Fibroblast of gingiva (primary cell): Measurements from ENCODE around the gene PDAP1.
"Not testable (repeated sequence)": the region's sequence is repeated elsewhere in the genome, so short reads cannot be mapped to it uniquely, and the experiment has no call there.

Source experiments
- DNase-seq: peaks from one replicate; pipeline ENCODE4 v3.0.0-alpha.2; 2011; ENCODE audit warnings: low read depth

Gene PDAP1, protein sequence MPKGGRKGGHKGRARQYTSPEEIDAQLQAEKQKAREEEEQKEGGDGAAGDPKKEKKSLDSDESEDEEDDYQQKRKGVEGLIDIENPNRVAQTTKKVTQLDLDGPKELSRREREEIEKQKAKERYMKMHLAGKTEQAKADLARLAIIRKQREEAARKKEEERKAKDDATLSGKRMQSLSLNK

DNA sequence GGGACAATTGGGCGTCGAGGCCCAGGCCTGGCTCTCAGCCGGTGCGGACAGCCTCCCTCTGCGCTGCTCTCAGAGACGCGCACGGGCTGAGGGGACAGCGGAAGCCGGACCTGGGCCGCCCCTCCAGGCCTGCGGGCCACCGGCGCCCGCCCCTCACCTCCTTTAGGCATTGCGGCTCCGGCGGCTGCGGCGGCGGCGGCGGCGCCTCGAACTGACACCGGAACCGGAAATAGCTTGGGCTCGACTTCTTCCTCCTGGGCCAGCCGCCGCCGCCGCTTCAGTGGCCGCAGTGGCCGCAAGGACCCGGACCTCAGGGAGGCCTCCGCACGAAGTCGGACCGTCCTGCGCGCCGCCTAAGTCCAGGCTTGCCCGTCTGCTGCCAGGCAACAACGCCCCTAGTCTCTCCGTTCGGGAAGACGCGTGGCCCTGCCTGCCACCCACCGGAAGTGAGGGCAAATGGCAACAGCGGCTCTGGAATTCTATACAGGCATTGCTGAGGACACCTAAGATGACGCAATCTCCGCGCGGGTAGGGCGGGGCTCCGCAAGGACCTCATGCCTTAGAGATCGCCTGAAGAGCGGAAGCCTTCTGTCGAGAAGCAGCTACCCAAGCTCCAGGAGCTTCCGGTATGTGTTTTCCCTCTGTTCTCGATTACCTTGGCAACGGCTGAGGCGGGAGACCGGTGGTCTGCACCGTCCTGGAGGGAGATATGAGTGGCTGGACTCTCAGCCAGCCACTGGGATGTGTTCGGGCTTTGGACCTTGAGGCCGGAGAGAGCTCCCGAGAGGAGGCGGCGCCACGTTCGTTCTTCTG lies at the start of gene PDAP1, which contains the start of gene BUD31:
PDAP1 (minus strand) TSS at position 219 of the 813 bp plus-strand sequence; CDS start at position 170, 49 bp downstream.
BUD31 (plus strand) TSS at position 591 of the 813 bp plus-strand sequence. CDS start 2,124 bp downstream, outside the sequence.
- peak; percentile 95 for DNase-seq

DNA sequence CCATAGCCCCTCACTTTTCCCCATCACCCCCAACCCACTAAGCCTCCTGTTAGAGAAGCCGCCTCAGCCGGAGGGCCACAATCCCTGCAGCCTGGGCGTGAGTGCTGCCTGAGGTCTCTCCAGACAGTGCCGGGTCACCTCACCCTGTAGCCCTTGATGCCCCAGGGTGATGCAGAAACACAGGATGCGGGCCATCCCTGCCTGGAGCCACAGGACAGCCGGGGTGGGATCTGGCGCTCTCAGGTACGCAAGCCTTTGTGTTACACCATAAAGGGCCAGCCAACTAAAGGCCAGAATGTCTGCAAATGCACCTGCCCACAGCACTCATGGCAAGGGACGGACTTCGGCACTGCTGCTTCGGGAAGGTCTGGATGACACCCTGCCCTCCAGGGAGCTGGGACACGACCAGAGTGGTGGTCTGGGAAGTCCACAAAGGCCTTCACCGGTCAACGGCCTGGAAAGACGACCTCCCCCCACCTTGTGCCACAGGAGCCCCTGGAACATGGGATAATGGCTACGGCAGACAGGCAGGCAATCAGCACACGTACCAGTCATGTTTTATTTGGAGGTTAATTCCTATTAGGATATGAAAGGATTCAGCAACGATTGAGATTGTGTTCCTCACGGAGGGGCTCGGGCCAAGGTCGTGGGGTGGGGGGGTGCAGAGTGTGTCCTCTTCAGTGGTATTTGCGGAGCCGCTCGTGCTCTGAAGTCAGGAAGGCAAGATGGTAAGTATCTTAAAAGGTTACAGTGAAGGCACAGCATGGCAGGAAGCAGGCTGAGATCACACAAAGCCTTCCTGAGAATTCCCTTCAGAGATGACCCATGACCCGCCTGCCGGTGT lies 49.5 kb upstream of the PDAP1 start:
- DNase-seq: no peak

DNA sequence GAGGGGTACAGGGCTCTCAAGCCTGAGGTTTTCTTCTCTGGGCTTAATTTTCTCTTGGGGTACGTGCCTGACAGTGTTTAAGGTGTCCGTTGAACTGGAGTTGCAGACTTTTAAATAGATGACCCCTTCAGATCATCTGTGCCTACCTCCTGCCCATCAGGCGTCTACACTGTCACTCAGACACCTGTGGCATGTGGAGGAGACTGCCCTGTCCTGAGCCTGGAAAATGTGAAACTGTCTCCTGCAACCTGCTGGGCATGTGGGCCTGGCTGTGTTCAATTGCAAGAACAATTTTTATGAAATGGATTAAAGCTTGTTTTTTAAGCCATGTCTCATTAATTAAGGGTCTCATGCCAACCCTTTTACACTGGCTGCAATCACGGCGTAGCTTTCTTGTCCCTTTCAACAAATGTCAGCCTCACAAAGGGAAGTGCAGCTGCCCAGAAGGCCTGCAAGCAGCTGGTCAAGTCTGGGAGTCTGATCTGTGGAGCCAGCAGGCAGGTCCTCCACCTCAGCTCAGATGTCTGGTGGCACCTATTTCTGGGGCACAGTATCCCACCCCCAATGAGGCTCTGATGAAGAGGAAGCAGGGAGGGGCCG lies 48.8 kb upstream of the PDAP1 start:
- DNase-seq: no peak

DNA sequence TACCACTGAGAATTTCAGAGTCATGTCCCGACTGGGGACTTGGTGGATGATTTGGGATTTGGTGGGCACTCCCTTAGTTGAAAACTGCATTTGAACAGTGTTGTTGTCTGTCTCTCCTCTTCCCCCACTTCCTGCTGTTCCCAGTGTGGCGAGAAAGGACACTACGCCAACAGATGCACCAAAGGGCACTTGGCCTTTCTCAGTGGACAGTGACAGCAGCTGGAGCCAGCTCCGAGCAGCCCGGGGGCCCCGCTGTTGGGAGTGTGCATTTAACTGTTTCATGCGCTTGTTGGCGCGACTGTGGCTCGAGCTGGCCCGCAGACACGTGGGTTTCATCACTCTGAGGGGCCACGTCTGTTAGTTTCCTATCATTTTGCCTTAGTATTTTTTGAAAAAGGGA lies 47.9 kb upstream of the PDAP1 start:
- no peak for DNase-seq

DNA sequence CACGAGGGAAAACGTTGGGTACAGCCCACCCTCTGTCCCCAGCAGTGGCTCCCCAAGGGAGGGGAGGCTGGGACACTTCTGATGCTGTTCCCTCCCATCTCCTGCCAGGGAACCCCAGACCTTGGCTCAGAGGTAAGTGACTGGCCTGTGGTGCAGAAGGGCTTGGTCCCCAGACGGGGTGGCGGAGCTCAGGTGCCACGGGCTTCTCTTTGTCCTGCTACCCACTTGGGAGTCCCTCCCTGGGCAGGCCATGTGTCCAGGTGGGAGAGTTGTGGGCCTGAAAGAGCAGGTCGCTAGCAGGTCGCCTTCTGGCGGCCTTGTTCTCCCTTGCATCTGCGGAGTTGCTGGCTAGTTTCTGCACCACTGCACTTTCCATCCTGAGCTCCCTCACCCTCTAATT lies 47.5 kb upstream of the PDAP1 start:
- DNase-seq: no peak

DNA sequence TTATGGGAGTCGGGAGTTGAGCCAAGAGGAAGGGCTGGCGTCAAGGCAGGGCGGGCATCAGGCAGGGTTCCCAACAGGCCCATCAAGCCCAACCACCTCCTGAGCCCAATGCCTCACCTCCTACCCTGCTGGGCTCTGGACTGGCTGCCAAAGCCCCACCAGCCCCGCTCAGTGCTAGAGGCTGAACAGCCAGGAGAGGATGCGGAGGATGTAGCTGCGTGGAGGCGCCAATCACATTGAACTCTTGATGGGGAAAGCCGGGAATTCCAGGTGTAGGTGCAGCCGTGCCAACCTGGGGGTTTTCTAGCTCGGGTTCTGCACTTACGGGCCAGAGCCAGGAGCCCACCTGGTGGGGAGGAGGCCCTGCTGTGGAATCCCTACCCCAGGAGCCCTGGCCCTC lies 44.7 kb upstream of the PDAP1 start:
- DNase-seq: no peak

DNA sequence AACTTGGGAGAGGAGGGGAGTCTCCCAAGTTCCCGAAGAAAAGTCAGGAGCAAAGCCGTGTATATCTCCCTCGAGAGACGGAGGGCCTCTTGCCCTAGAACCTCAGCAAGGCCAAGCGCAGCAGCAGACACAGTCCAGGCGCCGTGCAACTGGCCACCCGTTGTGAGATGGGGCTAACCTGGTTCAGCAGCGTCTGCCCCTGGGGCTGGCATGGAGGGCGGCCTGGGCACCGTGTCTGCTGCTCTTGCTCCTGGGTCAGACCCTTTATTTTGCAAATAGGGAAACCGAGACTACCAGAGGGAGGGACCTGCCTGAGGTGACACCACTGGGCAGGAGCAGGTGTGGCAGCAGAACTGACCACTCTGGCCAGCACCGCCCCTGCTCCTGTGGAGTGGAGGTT lies 44.1 kb upstream of the PDAP1 start:
- no peak for DNase-seq

DNA sequence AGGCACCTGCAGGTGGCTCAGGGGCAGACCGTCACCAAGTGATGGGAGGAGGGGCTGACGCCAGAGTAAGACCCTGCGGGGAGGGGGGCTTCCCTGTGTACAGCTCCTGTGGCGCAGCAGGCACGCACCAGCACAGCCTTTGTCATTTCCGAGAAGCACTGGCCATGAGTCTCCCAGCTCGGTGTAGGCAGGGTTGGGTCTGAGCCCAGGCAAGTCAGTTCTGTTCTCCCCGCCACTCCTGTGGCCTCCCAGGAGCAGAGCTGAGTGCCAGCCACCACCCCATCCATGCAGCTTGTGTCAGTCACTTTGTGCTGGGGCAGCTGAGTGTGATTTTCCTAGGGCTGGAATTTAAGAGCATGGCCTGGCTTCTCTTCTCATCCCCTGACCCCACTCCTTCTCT lies 43.5 kb upstream of the PDAP1 start:
- DNase-seq: no peak

DNA sequence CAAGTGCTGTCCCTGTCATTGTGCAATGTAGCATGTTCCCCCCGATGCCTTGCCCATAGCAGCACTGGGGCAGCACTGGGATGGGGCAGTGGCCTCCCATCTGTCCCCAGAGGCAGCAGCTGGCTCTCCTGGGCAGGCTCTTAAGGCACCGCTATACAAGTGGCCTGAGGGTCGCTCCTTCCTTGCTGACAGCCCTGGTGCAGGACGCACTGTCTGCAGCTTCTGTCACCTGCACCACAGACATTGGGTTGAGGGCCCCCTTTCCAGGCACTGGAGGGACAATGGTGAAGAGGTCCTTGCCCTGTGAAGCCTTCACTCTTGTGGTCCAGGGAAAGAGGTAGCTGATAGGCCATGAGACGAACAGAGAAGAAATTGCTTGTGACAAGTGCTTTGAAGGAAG lies 40.9 kb upstream of the PDAP1 start:
- DNase-seq: no peak

DNA sequence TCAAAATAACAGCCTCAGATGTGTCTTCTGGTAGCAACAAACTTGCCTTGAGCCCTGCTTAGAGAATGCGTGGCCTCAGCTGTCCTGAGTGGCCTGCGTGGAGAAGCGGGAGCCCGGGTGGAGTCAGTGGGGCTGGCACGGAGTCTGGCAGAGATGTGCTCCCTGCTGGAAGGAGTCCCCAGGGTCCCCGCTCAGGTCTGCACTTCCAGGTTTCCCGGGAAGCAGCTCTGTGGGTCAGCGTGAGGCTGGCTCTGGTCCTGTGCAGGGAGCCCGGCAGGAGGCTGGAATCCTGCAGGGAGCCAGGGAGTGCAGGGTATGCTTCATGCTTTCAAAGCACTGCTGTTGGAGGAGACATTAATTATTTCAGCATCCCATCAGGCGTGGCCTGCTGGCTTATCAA lies 40.5 kb upstream of the PDAP1 start:
- DNase-seq: no peak

DNA sequence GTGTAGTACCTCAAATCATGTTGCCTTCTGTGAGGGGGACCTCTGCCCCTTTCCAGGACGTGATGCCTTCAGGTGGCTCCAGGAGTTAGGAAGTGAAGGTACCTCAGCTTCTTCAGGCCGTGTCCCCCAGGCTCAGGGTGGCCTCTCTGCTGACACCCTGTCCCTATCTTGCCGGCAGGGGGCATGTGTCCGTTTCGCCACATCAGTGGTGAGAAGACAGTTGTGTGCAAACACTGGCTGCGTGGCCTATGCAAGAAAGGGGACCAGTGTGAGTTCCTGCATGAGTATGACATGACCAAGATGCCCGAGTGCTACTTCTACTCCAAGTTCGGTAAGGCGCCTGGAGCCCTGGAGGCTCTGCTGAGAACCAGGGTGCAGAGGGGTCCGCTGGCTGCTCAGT lies 39.5 kb upstream of the PDAP1 start:
- DNase-seq: no peak

DNA sequence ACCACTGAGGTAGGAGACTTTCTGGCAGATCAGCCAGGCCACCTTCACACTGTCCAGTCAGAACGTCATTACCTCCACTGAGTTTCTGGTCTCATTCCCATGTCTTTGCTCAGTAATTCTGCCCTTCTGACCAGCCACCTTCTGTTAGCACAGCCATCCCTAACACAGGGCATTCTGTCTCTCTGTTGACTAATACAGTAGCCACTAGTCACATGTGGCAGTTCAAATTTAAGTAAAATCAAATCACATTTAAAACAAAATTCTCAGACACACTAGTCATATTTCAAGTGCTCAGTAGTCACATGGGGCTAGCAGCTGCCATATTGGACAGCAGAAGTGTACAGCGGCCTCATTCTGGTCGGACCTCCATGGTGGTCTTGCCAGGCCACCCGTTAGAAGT lies 37.7 kb upstream of the PDAP1 start:
- DNase-seq: no peak

DNA sequence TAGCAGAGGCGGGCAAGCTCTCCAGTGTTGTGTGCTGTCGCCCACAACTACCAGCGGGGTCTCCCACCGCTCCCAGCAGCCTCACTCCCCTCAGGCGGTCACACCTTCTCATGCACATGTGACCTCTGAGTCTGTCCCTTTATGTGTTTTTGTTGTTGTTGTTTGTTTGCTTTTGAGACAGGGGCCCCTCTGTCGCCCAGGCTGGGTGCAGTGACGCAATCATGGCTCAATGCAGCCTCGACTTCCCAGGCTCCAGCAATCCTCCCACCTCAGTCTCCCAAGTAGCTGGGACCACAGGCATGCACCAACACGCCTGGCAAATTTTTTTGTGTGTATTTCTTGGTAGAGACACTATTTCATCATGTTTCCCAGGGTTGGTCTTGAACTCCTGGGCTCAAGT lies 31.8 kb upstream of the PDAP1 start:
- no peak for DNase-seq

DNA sequence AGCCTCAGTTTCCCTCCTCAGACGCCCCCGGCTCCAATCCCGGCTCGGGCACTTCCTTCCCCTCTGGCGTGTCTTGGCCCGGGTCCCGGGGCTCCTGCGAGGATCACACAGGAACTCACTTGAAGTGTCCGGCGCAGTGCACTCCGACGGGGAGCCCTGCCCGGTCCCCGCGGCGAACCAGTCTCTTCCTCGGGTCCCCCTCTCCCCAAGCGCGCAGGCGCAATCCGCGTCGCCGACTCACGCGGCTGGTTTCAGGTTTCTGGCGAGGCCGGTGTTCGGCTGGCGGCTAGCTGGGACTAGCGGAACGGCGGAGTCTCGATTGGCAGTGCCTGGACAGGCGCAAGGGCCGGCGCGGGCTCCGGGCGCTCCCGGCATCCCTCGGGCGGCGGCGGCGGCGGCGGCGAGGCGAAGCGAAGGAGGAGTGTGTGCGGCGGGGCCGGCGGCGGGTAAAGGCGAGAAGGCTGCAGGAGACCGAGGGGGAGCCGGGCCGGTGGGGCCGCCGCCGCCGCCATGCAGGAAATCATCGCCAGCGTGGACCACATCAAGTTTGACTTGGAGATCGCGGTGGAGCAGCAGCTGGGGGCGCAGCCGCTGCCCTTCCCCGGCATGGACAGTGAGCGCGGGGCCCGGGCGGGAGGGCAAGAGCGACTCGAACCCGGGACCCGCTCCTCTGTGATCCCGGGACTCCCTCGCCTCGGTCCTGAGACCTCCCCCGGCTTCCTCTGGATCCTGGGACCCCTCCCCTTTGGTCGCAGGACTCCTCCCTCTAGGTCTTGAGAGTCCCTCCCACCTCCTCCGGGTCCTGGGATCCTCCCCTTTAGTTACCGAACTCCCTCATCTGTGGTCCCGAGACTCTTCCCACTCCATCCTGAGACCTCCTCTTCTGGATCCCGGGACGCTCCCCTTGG lies 30.4 kb upstream of the PDAP1 start, which contains the start of the genes CPSF4 and PTCD1:
CPSF4 (plus strand) TSS at position 371 of the 908 bp plus-strand sequence; CDS start at position 511, 140 bp downstream.
PTCD1 (minus strand) TSS at position 226 of the 908 bp plus-strand sequence. CDS start 3,556 bp downstream, outside the sequence.
- DNase-seq: peak; percentile 95

DNA sequence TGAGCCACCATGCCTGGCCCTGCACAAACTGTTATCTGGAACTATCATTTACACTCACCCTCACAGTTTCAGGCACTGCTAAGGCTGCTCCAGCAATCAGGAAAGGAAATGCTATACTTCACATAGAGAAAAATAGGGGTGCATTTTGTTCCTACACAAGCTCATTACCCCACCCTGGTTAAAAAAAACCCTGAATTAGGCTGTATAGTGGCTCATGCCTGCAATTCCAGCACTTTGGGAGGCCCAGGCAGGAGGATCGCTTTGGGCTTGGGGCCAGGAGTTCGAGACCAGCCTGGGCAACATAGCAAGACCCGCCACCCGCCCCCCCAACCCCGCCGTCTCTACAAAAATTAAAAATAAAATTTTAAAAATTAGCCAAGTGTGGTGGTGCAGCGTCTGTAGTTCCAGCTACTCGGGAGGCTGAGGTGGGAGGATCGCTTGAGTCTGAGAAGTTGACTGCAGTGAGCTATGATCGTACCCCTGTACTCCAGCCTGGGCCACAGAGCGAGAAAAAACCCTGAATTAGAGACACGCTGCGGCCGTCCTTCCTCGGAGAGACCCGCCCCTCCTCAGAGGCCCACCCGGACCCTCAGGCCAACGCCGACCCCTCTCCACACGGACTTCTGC lies 29.7 kb upstream of the PDAP1 start:
- no peak for DNase-seq

DNA sequence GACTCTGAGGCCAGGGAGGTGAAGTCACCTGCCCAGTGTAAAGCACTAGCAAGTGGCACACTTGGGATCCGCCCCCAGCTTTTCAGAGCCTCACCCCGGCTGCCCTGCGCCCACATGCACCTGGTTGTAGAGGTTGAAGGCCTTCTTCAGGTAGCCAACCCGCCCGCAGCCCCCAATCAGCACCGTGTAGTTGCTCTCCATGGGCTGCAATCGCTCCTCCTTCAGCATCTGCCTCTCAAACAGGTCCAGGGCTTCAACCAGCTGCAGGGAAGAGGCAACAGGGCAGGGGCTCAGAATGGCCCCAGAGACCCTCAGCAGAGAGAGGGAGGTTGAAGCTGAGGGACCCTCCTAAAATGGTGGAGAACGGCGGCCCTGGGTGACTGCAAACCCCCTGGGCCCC lies 24.8 kb upstream of the PDAP1 start:
- DNase-seq: no peak

DNA sequence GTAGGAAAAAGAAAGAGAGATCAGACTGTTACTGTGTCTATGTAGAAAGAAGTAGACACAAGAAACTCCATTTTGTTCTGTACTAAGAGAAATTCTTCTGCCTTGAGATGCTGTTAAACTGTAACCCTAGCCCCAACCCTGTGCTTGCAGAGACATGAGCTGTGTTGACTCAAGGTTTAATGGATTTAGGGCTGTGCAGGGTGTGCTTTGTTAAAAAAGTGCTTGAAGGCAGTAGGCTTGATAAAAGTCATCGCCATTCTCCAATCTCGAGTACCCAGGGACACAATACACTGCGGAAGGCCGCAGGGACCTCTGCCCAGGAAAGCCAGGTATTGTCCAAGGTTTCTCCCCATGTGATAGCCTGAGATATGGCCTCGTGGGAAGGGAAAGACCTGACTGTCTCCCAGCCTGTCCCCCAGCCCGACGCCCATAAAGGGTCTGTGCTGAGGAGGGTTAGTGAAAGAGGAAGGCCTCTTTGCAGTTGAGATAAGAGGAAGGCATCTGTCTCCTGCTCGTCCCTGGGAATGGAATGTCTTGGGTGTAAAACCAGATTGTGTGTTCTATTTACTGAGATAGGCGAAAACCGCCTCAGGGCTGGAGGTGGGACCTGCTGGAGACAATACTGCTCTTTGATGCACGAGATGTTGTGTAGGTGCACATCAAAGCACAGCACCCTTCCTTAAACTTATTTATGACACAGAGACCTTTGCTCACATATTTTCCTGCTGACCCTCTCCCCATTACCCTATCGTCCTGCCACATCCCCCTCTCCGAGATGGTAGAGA lies 23.6 kb upstream of the PDAP1 start:
- not testable (repeated sequence) for DNase-seq

DNA sequence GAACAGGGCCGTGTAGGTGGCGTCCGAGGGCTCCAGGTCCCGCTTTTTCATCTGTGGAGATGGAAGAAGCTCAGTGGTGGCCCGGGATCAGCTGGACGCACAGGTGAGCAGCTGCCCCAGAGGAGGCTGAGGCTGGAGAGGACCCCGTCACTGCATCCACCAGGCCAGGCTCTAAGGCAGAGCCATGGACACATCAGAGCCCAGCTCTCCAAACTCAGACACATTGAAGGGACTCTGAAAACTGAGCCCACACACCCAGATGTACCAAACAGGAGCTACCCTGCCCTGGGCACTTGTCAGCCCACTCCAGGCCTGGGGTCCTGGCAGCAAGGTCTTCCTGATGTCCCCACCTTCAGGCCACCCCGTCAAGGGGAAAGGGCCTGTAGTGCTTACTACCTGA lies 21.4 kb upstream of the PDAP1 start:
- no peak for DNase-seq

DNA sequence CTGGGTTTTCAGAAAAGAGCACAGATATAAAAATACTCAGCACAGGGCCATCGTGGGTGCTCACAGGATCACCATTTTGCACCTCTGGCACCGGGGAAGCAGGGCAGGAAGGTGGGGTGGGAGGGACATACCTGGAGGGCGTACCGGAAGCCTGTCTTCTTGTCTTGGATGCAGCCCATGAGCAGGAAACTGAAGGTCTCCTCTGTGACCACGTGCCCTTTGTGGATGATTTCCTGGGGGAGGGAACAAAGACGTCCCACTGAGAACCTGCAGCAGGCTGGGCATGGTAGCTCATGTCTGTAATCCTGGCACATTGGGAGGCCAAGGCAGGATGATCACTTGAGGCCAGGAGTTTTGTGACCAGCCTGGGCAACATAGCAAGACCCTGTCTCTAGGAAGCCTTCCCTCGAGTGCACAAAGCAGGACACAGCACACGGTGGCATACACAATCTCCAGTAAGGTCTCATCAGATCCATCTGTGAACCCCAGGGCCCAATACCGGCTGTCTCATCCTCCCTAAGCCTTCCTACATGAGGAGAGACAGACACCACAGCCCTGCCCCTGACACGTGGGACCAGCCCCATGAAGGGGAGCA lies 20.7 kb upstream of the PDAP1 start:
- DNase-seq: no peak
